Lower leg skin (tissue), 4 donors: ENCODE data around the gene THSD4. TPM values are rescaled to one million over a fixed set of nuclear protein-coding genes. Genes with fewer than 3 reads are reported as not detected.

Experiments used
- DNase-seq, 2 donors: peaks; one replicate each; pipeline ENCODE4 v3.0.0-alpha.2; 2019; ENCODE audit warnings: low spot score in 2 of 2
- H3K4me3 ChIP-seq: fragments of 200-600 bp; sonication (generic); 2 replicates; pipeline ENCODE4 v1.5.1; 2017; ENCODE audit warnings: mild to moderate bottlenecking, low read depth; ENCODE audit not compliant: poor library complexity, severe bottlenecking
- POLR2A ChIP-seq, 2 donors: fragments of 450-650 bp; IDR thresholded peaks; one replicate each; pipeline ENCODE4 v1.6.1; 2016 to 2017; ENCODE audit warnings: antibody characterized with exemption in 2 of 2, mild to moderate bottlenecking in 1 of 2, moderate library complexity in 1 of 2
- WGBS, 2 donors: methylation state at CpG; one replicate each; pipeline ENCODE4 v1.1.5; 2018; 5-methylcytosine and 5-hydroxymethylcytosine counted together
- intact Hi-C: fragments of 100-400 bp; cut with DNase I; formaldehyde crosslinking; loops from one replicate; pipeline ENCODE4 v1.15.0; 2023; ENCODE audit warnings: low total_unique reads
- total RNA-seq, 4 donors: library from RNA; depleted of rRNA; stranded (reverse); fragments of >200 nt; gene quantifications; one replicate each; pipeline ENCODE4 v1.1.0, GENCODE V29; 2016
- TF ChIP-seq, protein P1 (sequence below), 3 donors: fragments of 450-650 bp; IDR thresholded peaks; one replicate each; pipeline ENCODE4 v1.5.1; 2016; ENCODE audit warnings: antibody characterized with exemption in 3 of 3, mild to moderate bottlenecking in 3 of 3, moderate library complexity in 2 of 3

Gene THSD4
- total RNA-seq, 4 donors from 2014 or later: 9.3 to 39.2 (median 32.8) TPM

DNA sequence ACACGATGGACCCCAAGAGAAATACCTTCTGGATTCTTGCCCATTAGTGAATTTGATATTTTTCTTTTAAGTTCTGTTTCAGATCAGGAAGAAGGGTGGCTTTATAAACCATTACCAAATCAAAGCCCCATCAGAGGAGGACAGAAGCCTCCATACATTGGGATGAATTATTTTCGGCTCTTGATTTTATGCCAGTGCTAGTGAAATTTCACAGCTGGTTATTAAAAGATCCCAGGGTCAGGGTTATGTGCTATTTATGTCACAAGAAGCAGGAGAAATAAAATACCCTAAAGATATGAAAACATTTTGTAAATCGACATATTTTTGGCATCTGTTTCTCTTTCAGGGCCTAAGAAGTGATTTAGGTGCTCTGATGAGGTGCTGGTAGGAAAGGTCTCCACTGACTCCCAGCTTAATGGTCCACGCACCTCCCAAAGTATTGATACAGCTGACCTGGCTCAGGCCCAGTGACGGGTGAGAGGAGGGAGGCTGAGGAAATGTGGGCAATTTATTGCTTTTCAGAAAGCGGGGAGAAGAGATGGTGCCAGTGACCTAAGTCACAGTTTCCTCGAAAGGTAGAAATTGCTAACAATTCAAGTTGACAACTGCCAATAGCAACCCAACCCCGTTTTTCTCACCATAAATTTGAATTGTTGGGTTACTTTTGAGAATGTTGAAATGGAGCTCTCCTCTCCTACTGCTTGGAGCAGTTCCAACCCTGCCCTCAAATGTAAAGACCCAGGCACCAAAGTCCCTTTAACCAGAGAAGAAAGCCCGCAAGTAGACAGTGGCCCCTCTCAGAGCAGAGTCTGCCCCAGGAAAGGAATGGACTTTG is 379.5 kb downstream of the THSD4 start:
- no peak overlapping the region for H3K4me3 ChIP-seq
- TF ChIP-seq POLR2A (IDR thresholded peaks at IDR 0.05): no peak
- TF ChIP-seq, protein P1, sequence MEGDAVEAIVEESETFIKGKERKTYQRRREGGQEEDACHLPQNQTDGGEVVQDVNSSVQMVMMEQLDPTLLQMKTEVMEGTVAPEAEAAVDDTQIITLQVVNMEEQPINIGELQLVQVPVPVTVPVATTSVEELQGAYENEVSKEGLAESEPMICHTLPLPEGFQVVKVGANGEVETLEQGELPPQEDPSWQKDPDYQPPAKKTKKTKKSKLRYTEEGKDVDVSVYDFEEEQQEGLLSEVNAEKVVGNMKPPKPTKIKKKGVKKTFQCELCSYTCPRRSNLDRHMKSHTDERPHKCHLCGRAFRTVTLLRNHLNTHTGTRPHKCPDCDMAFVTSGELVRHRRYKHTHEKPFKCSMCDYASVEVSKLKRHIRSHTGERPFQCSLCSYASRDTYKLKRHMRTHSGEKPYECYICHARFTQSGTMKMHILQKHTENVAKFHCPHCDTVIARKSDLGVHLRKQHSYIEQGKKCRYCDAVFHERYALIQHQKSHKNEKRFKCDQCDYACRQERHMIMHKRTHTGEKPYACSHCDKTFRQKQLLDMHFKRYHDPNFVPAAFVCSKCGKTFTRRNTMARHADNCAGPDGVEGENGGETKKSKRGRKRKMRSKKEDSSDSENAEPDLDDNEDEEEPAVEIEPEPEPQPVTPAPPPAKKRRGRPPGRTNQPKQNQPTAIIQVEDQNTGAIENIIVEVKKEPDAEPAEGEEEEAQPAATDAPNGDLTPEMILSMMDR (IDR thresholded peaks at IDR 0.05): no peak
- DNase-seq: no peak
- WGBS, 2 donors: 77 to 78% methylated on average over 9 of the region's 9 CpGs
- intact Hi-C loops: no loop called here

DNA sequence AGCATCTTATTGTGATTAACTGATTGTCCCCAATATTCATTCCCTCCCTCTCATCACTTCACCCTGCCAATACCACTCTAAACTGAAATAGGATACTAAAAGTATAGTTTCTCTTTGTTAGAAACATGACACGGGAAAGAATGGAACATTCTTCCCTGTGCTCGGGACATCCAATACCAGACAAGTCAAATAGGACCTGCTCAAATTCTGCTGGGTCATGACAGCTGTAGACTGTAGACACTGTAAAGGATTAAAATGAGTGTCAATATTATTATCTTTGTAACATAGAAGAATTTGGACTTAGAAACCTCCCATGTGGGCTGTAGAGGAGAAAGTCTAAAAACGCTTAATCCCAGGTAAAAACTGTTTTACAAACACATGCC is 380.1 kb downstream of the THSD4 start:
- TF ChIP-seq, protein P1 (IDR thresholded peaks at IDR 0.05): no peak
- no peak for TF ChIP-seq POLR2A (IDR thresholded peaks at IDR 0.05)
- DNase-seq: no peak
- WGBS, 2 donors: 64 to 65% methylated on average over 3 of the region's 3 CpGs
- H3K4me3 ChIP-seq: no peak overlapping the region
- intact Hi-C loops: no loop called here

GRCh38 chr15:71496336-71496955 is 381.2 kb downstream of the THSD4 start:
- 60% methylated on average over 4 of the region's 4 CpGs for WGBS, 2 donors
- TF ChIP-seq, protein P1 (IDR thresholded peaks at IDR 0.05): no peak
- no peak for TF ChIP-seq POLR2A (IDR thresholded peaks at IDR 0.05)
- intact Hi-C loops: no loop called here
- H3K4me3 ChIP-seq: no peak overlapping the region
- DNase-seq: no peak

DNA sequence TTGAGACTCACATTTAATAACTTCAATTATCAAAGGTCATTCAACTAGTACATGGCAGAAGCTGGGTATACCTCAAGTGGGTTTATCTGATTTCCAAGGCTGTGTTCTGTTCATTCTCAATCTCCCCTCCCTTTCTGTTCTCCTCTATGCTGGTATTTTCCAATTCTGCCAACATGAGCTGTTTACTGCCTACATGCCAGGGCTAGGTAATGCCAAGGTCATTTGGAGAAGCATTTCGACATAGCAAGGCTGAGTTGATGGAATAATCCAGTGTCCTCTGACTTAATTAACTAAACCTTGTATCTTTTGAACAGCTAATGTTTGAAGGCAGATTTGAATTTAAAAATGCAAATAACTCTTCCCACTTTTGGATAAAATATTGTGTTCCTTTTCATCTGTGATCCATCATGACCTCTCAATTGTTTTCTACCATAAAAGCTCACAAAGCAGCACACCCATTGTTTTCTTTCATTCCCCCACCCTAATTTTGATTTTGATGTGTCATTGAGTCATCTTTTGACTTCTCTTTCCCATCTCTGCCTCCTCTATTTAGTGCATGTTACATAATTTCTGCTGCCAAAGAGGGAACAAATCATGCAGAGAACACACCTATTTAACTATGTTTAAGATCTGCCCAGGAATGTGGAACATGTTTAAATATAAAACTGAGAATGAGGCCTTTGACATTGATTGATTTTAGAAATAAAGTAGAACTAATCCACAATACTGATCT is 386.2 kb downstream of the THSD4 start:
- no peak for TF ChIP-seq POLR2A (IDR thresholded peaks at IDR 0.05)
- TF ChIP-seq, protein P1 (IDR thresholded peaks at IDR 0.05): no peak
- no peak for DNase-seq
- intact Hi-C loops: no loop called here
- 34 to 35% methylated on average over 1 of the region's 1 CpG for WGBS, 2 donors
- no peak overlapping the region for H3K4me3 ChIP-seq

- TF ChIP-seq, protein P1 (IDR thresholded peaks at IDR 0.05): no peak
- no peak for TF ChIP-seq POLR2A (IDR thresholded peaks at IDR 0.05)
- intact Hi-C loops: no loop called here
- no peak for DNase-seq
- 39 to 51% methylated on average over 1 of the region's 1 CpG for WGBS, 2 donors
- H3K4me3 ChIP-seq: no peak overlapping the region
These were observed 386.8 kb downstream of the THSD4 start for GRCh38 chr15:71502077-71502432.
